ENCODE results near the gene FADS3.
A peak's percentile ranks its signal among the peaks of the same experiment; 100 is the strongest.

FADS3 gene

GRCh38 chr11:61830237-61831105 is 60.9 kb downstream of the FADS3 start:
- Histone ChIP-seq H3K4me1 (ENCODE audit: control insufficient read depth, insufficient read depth, low read length) (peaks cover 53% of the 10 kb centered on the region), H3K9ac (ENCODE audit: low read length) (peak overlapping the region; percentile 98), H3K9me3 (ENCODE audit: control insufficient read depth, low read length) (no peaks in the 10 kb centered on the region), H3K27me3 (replicated peaks; ENCODE audit: control insufficient read depth, insufficient read depth, low read length) (no peaks in the 10 kb centered on the region), H3K36me3 (ENCODE audit: control insufficient read depth, insufficient read depth, low read length, severe bottlenecking) (peaks cover 20% of the 10 kb centered on the region), H3K4me3 (ENCODE audit: low read length) (peak overlapping the region; percentile 95)
- peak; percentile 78 for DNase-seq (ENCODE audit: low read depth)

GRCh38 chr11:61829806-61830205 is 61.5 kb downstream of the FADS3 start:
- H3K4me3 ChIP-seq (ENCODE audit: low read length) = peak overlapping the region; percentile 95
- no peaks in the 10 kb centered on the region for H3K27me3 ChIP-seq (replicated peaks; ENCODE audit: control insufficient read depth, insufficient read depth, low read length)
- no peaks in the 10 kb centered on the region for H3K9me3 ChIP-seq (ENCODE audit: control insufficient read depth, low read length)
- peaks cover 49% of the 10 kb centered on the region for H3K4me1 ChIP-seq (ENCODE audit: control insufficient read depth, insufficient read depth, low read length)
- peak overlapping the region; percentile 98 for H3K9ac ChIP-seq (ENCODE audit: low read length)
- DNase-seq (ENCODE audit: low read depth) = no peak
- H3K36me3 ChIP-seq (ENCODE audit: control insufficient read depth, insufficient read depth, low read length, severe bottlenecking) = peaks cover 20% of the 10 kb centered on the region

GRCh38 chr11:61828629-61829407 is 62.5 kb downstream of the FADS3 start:
- H3K36me3 ChIP-seq (ENCODE audit: control insufficient read depth, insufficient read depth, low read length, severe bottlenecking) = peaks cover 18% of the 10 kb centered on the region
- peak; percentile 77 for DNase-seq (ENCODE audit: low read depth)
- peaks cover 40% of the 10 kb centered on the region for H3K4me1 ChIP-seq (ENCODE audit: control insufficient read depth, insufficient read depth, low read length)
- no peaks in the 10 kb centered on the region for H3K27me3 ChIP-seq (replicated peaks; ENCODE audit: control insufficient read depth, insufficient read depth, low read length)
- no peaks in the 10 kb centered on the region for H3K9me3 ChIP-seq (ENCODE audit: control insufficient read depth, low read length)
- peak overlapping the region; percentile 95 for H3K4me3 ChIP-seq (ENCODE audit: low read length)
- peak overlapping the region; percentile 98 for H3K9ac ChIP-seq (ENCODE audit: low read length)

GRCh38 chr11:61828379-61828628 is 63.0 kb downstream of the FADS3 start:
- no peaks in the 10 kb centered on the region for H3K27me3 ChIP-seq (replicated peaks; ENCODE audit: control insufficient read depth, insufficient read depth, low read length)
- H3K4me1 ChIP-seq (ENCODE audit: control insufficient read depth, insufficient read depth, low read length) = peaks cover 36% of the 10 kb centered on the region
- H3K36me3 ChIP-seq (ENCODE audit: control insufficient read depth, insufficient read depth, low read length, severe bottlenecking) = peaks cover 13% of the 10 kb centered on the region

GRCh38 chr11:61827571-61828378 is 63.6 kb downstream of the FADS3 start, which contains the start of gene FADS2:
FADS2 (plus strand) TSS chr11:61828300; CDS start chr11:61828391, 91 bp downstream.
- peak; percentile 98 for DNase-seq (ENCODE audit: low read depth)
- H3K9ac ChIP-seq (ENCODE audit: low read length) = peak within 1 kb of the TSS; percentile 98

More at GRCh38 chr11:61828379-61828628, 63.0 kb downstream of the FADS3 start:
- no peak for DNase-seq (ENCODE audit: low read depth)
- Histone ChIP-seq H3K9me3 (ENCODE audit: control insufficient read depth, low read length) (no peaks in the 10 kb centered on the region), H3K9ac (ENCODE audit: low read length) (peak overlapping the region; percentile 98), H3K4me3 (ENCODE audit: low read length) (peak overlapping the region; percentile 95)

GRCh38 chr11:61826930-61827570 is 64.3 kb downstream of the FADS3 start:
- H3K36me3 ChIP-seq (ENCODE audit: control insufficient read depth, insufficient read depth, low read length, severe bottlenecking) = peaks cover 3% of the 10 kb centered on the region

More at GRCh38 chr11:61827571-61828378, 63.6 kb downstream of the FADS3 start, which contains the start of gene FADS2:
- H3K36me3 ChIP-seq (ENCODE audit: control insufficient read depth, insufficient read depth, low read length, severe bottlenecking) = peaks cover 10% of the 10 kb centered on the region
- no peaks in the 10 kb centered on the region for H3K9me3 ChIP-seq (ENCODE audit: control insufficient read depth, low read length)
- H3K4me1 ChIP-seq (ENCODE audit: control insufficient read depth, insufficient read depth, low read length) = peaks cover 36% of the 10 kb centered on the region
- peak within 1 kb of the TSS; percentile 95 for H3K4me3 ChIP-seq (ENCODE audit: low read length)
- H3K27me3 ChIP-seq (replicated peaks; ENCODE audit: control insufficient read depth, insufficient read depth, low read length) = no peaks in the 10 kb centered on the region

More at GRCh38 chr11:61826930-61827570, 64.3 kb downstream of the FADS3 start:
- Histone ChIP-seq H3K27me3 (replicated peaks; ENCODE audit: control insufficient read depth, insufficient read depth, low read length) (no peaks in the 10 kb centered on the region), H3K4me3 (ENCODE audit: low read length) (peak overlapping the region; percentile 95), H3K9ac (ENCODE audit: low read length) (peak overlapping the region; percentile 98), H3K4me1 (ENCODE audit: control insufficient read depth, insufficient read depth, low read length) (peaks cover 35% of the 10 kb centered on the region), H3K9me3 (ENCODE audit: control insufficient read depth, low read length) (no peaks in the 10 kb centered on the region)
- DNase-seq (ENCODE audit: low read depth) = no peak
